Right lobe of liver (tissue), 6 donors: ENCODE results near the gene FAAP20. TPM values are rescaled to one million over a fixed set of nuclear protein-coding genes. Genes with fewer than 3 reads are reported as not detected.
A peak's percentile ranks its signal among the peaks of the same experiment; 100 is the strongest.

Source experiments
- ATAC-seq, 4 donors: fragments of 200-7000 bp; cut with Tn5 transposase; one replicate each; pipeline ENCODE4 v1.9.1; 2020; ENCODE audit warnings: mild to moderate bottlenecking in 4 of 4, moderate library complexity in 4 of 4
- DNase-seq, 3 donors: peaks; one replicate each; pipeline ENCODE4 v3.0.0-alpha.2; 2020
- H3K27ac ChIP-seq, 3 donors: fragments of 200-600 bp; one replicate each; pipeline ENCODE4 v1.8.0; 2022
- H3K27me3 ChIP-seq, 2 donors: fragments of 200-600 bp; one replicate each; pipeline ENCODE4 v1.8.0; 2022
- H3K36me3 ChIP-seq, 4 donors: fragments of 200-600 bp; sonication (generic) in 1 of 4; one replicate each; pipeline versions ENCODE4 v1.5.1 to v1.8.0; 2017 to 2022; ENCODE audit warnings: control low read depth in 1 of 4
- H3K4me1 ChIP-seq, 4 donors: fragments of 200-600 bp; sonication (generic) in 1 of 4; one replicate each; pipeline versions ENCODE4 v1.5.1 to v1.8.0; 2017 to 2022; ENCODE audit warnings: control low read depth in 1 of 4
- H3K4me3 ChIP-seq, 3 donors: fragments of 200-600 bp; one replicate each; pipeline ENCODE4 v1.8.0; 2022
- H3K9me3 ChIP-seq, 4 donors: fragments of 200-600 bp; sonication (generic) in 1 of 4; one replicate each; pipeline versions ENCODE4 v1.5.1 to v1.8.0; 2017 to 2022; ENCODE audit warnings: control low read depth in 1 of 4
- POLR2A ChIP-seq: fragments of 450-650 bp; IDR thresholded peaks from one replicate; pipeline ENCODE4 v1.6.1; 2017; ENCODE audit warnings: antibody characterized with exemption, mild to moderate bottlenecking
- WGBS: methylation state at CpG from one replicate; pipeline ENCODE4 v1.1.6; 2018; ENCODE audit warnings: low coverage, low lambda C conversion rate; ENCODE audit not compliant: insufficient coverage; ENCODE audit errors: missing lambda C conversion rate; 5-methylcytosine and 5-hydroxymethylcytosine counted together
- intact Hi-C, 2 donors: fragments of 100-400 bp; cut with DNase I; formaldehyde crosslinking; loops; one replicate each; pipeline versions ENCODE4 v1.11.2 to v1.14.1; 2022
- total RNA-seq, 6 experiments: library from RNA; depleted of rRNA in 2 of 6; stranded (reverse); fragments of >200 nt in 2 of 6; fragmentation: NEBNext Ultra II Directional in 3 of 6; extraction: Animal tissue kit (Norgen Biotek cat#: 25700) in 3 of 6; gene quantifications; one replicate each; pipeline versions ENCODE4 v1.1.0 to v1.2.4, GENCODE V29; 2016 to 2023
- TF ChIP-seq, protein P1 (sequence below), 4 donors: fragments of 200-600 bp in 3 of 4; fragments of 450-650 bp in 1 of 4; IDR thresholded peaks; one replicate each; pipeline versions ENCODE4 v1.5.1 to v1.8.0; 2016 to 2022; ENCODE audit warnings: antibody characterized with exemption in 4 of 4, mild to moderate bottlenecking in 2 of 4
- donor health status: DM: no; HTN: yes; CAD: no.
- donor health status: DM: no; HTN: no; CAD: no.
- donor health status: DM: no; HTN: no; CAD: no.
- donor health status: DM: no; HTN: yes; CAD: no.
- donor health status: DM: no; HTN: yes; CAD: no.

The FAAP20 gene
- total RNA-seq, 6 experiments from 2014 or later, result 18.9 to 26.0 (median 24.4) TPM

DNA sequence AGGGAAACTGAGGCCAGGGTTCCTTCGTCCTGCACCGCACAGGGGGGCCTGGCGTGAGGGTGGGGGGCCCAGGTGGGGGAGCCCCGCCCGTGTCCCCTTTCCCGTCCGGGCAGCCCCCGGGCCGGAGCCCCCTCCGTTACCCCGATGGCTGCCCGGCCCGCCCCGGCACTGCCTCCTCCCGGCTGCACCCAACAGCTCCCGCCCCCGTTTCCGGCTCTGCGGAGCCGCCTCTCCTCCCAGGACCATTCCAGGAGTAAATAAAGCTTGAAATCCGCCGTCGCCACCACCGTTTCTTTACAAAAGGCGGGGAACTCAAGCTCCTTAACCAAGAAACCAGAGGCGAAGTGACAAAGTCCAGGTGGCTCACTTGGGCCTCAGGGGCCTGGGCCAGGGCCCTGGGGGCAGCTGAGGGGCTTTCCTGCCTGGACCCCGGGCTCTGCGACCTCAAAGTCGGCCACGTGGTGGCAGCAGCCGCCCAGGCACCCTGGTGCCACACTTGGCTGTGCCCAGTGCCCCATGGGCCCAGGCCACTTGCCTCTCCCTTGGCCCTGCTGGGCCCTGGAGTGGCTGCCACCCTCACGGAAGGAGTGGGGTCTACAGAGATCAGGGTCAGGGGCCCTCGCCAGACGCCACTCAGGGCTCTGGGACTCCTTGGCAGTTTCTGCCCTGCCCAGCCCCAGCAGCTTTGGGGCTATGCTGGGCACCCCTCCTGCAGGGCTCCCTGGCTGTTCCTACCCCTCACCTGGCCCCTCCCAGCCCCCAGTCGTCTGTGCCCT is 514 bp upstream of the FAAP20 start:
- WGBS, result 0% methylated on average over 7 of the region's 35 CpGs
- DNase-seq, result peak; percentile 93 to 95 (median 95)
- H3K4me3 ChIP-seq, result peak overlapping the region; percentile 60 to 66 (median 63)
- H3K27me3 ChIP-seq, result no peaks in the 10 kb centered on the region
- peak; percentile 76 to 85 (median 80) for ATAC-seq
- H3K36me3 ChIP-seq, result no peaks in the 10 kb centered on the region
- peak overlapping the region; percentile 72 to 89 (median 82) for H3K27ac ChIP-seq
- intact Hi-C loops, result loop anchor here (2.0 to 5.0 kb wide), 4 partner anchors 37 to 187 kb away; no protein-coding TSS in a partner anchor
- H3K4me1 ChIP-seq, result peaks cover 0 to 27% (median 13%) of the 10 kb centered on the region in 4 donors
- TF ChIP-seq POLR2A, result peak; percentile 45
- TF ChIP-seq, protein P1, sequence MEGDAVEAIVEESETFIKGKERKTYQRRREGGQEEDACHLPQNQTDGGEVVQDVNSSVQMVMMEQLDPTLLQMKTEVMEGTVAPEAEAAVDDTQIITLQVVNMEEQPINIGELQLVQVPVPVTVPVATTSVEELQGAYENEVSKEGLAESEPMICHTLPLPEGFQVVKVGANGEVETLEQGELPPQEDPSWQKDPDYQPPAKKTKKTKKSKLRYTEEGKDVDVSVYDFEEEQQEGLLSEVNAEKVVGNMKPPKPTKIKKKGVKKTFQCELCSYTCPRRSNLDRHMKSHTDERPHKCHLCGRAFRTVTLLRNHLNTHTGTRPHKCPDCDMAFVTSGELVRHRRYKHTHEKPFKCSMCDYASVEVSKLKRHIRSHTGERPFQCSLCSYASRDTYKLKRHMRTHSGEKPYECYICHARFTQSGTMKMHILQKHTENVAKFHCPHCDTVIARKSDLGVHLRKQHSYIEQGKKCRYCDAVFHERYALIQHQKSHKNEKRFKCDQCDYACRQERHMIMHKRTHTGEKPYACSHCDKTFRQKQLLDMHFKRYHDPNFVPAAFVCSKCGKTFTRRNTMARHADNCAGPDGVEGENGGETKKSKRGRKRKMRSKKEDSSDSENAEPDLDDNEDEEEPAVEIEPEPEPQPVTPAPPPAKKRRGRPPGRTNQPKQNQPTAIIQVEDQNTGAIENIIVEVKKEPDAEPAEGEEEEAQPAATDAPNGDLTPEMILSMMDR (IDR thresholded peaks at IDR 0.05), result peak; percentile 94 to 99 (median 97)
- H3K9me3 ChIP-seq, result no peaks in the 10 kb centered on the region

DNA sequence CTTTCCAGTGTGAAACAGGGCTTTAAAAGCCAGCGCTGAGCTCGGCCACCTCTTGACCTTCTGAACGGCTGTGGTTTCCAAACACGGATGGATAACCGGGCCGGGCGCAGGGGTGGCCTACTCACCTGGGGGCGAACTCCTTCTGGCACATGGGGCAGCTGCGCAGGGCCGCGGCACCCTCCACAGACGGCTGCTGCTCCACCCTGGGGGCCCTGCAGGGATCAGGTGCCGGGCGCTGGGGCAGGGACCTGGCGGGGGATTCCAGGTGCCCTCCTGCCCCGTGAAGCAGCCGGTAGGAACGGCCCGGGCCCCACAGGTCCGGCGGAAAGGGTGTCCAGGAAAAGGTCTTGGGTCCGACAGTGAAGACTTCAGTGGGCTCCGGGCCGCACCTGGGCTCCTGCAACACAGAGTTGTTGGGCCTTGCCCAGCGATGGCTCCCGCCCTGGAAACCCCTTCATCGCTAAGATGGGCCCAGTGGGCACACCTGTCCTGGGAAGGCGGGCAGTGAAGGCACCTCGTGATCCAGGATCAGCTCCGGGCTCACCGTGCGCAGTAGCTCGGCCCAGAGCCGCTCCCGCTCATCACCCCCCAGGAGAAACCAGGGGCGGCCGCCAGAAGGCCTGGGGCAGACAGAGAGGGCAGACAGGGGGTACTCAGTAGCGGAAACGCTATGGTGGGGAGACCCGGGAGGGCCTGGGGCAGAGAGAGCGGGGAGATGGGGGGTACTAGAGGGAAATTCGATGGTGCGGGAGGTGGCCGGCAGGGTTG is 874 bp downstream of the FAAP20 start:
- intact Hi-C loops, result loop anchor here in 1 of 2 donors (2.0 kb wide), 1 partner anchor 187 kb away; no protein-coding TSS in a partner anchor
- Histone ChIP-seq H3K36me3 (no peaks in the 10 kb centered on the region), H3K4me1 (peaks cover 0 to 31% (median 12%) of the 10 kb centered on the region in 4 donors), H3K27me3 (no peaks in the 10 kb centered on the region), H3K9me3 (no peaks in the 10 kb centered on the region), H3K27ac (no peak overlapping the region), H3K4me3 (peak overlapping the region; percentile 60 to 66 (median 63))
- WGBS, result 29% methylated on average over 10 of the region's 44 CpGs
- DNase-seq, result no peak
- TF ChIP-seq, protein P1 (IDR thresholded peaks at IDR 0.05), result no peak
- no peak for TF ChIP-seq POLR2A
- ATAC-seq, result no peak

DNA sequence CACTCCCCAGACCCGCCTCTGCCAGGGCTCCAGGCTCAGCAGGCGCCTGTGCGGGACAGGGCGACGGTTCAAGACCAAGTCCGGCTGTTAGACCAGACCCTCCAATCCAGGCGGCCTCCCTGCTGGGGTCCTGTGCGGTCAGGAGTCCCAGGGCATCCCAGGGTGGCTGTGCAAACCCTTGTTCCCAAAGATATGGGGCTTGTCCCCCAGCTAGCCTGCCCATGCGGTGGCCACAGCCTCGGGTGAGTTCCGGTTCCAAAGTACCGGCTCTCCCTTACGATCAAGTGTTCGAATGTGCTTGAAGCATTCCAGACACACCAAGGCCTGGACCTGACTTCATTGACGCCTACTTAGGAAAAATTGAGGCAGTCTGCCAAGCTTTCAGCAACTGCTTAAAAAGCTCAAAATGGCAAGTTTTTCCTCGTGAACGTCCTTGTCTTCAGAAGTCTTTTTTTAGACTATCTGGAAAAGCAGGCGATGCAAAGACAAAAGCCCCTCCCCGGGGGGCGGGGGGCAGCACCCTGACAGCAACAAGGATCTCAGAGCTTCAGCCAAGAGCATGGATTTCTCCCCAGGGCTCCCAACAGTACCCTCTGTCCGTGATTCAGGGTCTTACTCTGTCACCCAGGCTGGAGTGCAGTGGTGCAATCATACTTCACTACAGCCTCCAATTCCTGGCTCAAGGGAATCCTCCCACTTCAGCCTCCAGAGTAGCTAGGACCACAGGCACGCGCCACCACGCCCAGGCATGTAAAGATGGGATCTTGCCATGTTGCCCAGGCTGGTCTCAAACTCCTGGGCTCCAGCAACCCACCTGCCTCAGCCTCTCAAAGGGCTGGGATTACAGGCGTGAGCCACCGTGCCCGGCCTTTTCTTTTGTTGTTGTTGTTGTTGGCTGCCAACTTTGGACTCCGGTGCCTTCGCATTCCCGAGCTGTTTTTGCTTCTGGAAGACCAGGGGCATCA is 2.3 kb downstream of the FAAP20 start:
- ATAC-seq (no peak), DNase-seq (no peak)
- intact Hi-C loops, result no loop called here
- Histone ChIP-seq H3K36me3 (no peaks in the 10 kb centered on the region), H3K4me3 (no peak overlapping the region), H3K27me3 (no peaks in the 10 kb centered on the region), H3K27ac (peak overlapping the region in 1 of 3 donors; percentile 8), H3K9me3 (no peaks in the 10 kb centered on the region), H3K4me1 (peaks cover 0 to 31% (median 11%) of the 10 kb centered on the region in 4 donors)
- TF ChIP-seq POLR2A, result no peak
- TF ChIP-seq, protein P1 (IDR thresholded peaks at IDR 0.05), result no peak
- WGBS, result 62% methylated on average over 7 of the region's 30 CpGs

DNA sequence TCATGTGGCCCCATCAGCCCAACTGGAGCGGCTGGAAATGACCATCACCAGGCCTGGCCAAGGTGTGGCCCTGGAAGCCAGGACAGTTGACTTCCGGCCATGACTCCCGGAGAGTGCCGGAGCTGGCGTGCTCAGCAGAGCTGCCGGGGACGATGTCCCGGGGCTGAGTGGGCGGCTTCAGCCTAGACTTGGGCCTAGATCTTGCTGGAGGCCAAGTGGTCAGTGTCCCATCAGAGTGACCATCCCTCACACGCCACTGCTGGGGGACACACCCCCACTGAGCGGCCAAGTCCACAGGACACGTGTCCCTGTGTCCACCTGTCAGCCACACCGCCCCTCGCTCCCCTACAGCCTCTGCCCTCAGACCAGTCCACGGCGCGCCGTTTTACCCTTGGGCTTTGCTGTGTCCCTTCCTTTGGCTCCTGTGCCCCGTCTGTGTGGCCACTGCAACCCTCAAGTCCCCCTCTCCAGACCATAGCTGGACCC is 4.0 kb downstream of the FAAP20 start:
- no peaks in the 10 kb centered on the region for H3K9me3 ChIP-seq
- WGBS, result no CpG with 5 or more reads among the region's 19 CpGs
- peaks cover 0 to 31% (median 10%) of the 10 kb centered on the region in 4 donors for H3K4me1 ChIP-seq
- intact Hi-C loops, result no loop called here
- ATAC-seq (peak in 2 of 4 donors; percentile 1 to 4), DNase-seq (peak in 1 of 3 donors; percentile 66)
- H3K36me3 ChIP-seq, result no peaks in the 10 kb centered on the region
- no peaks in the 10 kb centered on the region for H3K27me3 ChIP-seq
- H3K27ac ChIP-seq, result peak overlapping the region; percentile 81 to 99 (median 92)
- peak overlapping the region; percentile 57 to 72 (median 64) for H3K4me3 ChIP-seq
- TF ChIP-seq POLR2A, result no peak
- TF ChIP-seq, protein P1 (IDR thresholded peaks at IDR 0.05), result no peak
